GM18511 (cell line): ENCODE results near the gene EFNA4.

Experiments
- ATAC-seq: cut with Tn5 transposase; IDR thresholded peaks from one replicate; pipeline ENCODE4 v1.9.1; 2021; ENCODE audit warnings: mild to moderate bottlenecking, moderate library complexity; ENCODE audit not compliant: unreplicated experiment

EFNA4 gene

DNA sequence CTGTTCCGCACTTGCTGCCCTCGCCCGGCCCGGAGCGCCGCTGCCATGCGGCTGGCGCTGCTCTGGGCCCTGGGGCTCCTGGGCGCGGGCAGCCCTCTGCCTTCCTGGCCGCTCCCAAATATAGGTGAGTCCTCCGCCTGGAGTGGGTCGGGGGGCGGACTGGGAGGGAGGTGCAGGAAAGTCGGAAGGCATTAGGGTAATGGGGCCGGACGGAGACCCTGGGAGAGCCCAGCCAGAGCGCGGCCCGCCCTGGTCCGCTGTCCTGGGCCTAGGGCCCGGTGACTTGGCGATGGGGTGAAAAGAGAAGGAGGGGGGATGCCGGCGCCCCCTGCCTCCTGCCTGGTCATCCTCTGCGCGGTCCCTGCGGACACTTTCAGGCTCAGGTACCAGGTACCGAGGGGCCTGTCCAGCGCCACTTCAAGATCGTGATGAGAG lies 12.2 kb upstream of the EFNA4 start:
- ATAC-seq, result no peak

DNA sequence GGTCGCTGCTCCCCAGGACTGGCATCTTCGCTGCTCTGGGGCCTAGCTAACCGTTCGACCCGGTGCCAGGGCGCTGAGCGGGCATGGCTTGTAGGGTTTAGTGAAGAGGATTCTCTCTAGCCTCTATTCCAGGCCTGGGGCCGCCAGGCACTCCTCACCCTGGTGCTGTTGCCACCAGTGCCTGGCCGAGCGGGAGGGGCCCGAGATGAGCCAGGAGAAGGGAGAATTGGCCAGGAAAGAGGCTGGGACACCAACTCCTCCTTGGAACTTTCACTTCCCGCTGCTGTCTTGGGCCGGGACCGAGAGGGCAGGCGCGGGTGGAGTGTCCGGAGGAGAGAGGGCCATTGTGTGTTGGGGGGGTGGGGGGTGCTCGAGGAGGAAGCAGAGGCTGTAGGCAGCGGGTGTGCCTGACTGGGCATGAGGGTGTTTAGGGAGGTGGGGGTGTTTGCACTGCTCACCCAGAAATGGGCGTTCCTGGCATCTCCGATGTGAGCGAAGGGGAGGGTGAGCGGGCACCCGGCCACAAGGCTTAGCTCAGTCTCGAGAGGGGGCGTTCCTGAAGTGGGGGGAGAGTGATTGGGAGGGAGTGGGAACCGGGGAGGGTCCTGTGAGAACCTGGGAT lies 11.7 kb upstream of the EFNA4 start:
- peak; percentile 28 for ATAC-seq

DNA sequence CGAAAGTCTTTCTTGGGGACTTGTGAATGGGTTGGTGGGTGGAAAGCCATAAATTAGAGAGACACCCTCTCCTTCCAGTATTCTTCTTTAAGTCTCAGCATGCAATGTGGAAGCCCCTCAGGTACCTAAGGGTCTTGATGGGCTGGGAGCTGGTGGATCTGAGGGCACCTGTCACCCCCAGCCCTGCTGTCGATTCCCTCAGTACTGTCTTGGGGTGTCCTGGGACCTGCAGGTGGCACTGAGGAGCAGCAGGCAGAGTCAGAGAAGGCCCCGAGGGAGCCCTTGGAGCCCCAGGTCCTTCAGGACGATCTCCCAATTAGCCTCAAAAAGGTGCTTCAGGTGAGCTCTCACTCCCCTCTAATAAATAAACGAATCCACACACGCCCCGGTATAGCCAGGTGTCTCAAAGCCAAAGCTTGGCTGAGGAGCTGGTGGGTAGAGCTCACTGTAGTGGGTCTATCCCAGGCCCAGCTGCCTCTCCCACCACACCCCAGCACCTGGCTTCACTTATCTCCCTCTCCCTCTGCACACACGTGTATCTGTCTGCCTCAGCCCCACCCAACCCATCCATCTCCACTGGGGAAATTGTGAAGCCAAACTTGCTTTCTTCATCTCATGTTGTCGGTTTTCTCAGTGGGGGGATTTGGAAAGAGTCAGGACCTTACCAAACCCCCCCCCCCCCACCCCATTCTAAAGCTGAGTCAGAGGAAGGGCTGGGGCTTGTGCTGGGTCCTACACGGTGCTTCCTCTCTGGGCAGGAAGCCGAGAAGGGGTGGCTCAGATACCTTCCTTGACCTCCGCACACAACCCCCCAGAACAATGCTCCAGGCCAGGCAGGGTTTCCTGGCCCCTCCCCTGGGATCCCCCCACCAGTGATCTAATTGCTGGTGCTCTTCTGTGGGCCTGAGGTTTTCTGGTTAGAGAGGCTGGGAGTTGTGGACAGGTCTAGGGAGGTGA lies 10.8 kb upstream of the EFNA4 start:
- ATAC-seq, result no peak

DNA sequence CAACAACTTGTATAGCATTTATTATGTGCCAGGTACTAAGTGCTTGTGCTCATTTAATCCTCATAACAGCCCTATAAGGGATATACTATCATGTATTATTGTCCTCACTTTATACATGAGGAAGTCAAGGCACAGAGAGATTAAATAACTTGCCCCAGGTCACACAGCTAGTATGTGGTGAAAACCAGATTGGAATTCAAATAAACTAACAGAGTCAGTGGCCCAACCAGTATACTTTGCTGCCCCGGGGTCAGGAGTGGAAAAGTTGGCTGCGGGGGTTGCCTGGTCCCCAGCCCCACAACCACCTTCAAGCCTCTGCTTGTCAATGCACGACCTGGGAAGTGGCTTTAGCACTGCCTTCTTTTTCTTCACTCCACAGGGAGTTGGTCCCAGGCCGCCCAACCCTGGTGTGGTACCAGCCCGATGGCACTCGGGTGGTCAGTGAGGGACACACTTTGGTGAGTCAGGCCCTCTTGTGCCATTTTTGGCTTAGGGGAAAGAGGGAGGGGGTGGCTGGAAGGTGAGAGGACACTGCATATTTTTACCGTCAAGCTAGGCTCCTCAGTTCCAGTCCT lies 9.9 kb upstream of the EFNA4 start:
- no peak for ATAC-seq

DNA sequence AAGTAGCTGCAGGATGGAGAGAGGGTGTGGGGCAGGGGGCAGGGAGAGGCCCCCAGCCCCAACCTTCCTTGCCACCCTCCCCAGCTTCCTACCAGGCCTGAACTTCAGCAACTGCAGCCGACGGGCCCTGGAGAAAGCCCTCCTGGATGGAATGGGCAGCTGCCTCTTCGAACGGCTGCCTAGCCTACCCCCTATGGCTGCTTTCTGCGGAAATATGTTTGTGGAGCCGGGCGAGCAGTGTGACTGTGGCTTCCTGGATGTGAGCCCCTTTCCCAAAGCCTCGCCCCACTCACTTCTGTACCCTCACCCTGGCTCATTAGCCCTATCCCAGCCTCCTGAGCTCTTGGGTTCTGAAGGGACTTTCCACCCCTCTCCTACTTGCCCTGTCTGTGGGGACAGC lies 6.4 kb upstream of the EFNA4 start:
- ATAC-seq, result no peak

DNA sequence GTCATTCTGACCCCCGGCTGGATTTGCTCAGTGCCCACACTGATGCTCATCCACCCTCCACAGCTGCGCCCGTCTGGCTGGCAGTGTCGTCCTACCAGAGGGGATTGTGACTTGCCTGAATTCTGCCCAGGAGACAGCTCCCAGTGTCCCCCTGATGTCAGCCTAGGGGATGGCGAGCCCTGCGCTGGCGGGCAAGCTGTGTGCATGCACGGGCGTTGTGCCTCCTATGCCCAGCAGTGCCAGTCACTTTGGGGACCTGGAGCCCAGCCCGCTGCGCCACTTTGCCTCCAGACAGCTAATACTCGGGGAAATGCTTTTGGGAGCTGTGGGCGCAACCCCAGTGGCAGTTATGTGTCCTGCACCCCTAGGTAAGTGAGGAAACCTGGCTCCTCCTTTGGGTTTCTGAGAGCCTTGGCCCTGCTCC lies 5.7 kb upstream of the EFNA4 start:
- ATAC-seq, result no peak

DNA sequence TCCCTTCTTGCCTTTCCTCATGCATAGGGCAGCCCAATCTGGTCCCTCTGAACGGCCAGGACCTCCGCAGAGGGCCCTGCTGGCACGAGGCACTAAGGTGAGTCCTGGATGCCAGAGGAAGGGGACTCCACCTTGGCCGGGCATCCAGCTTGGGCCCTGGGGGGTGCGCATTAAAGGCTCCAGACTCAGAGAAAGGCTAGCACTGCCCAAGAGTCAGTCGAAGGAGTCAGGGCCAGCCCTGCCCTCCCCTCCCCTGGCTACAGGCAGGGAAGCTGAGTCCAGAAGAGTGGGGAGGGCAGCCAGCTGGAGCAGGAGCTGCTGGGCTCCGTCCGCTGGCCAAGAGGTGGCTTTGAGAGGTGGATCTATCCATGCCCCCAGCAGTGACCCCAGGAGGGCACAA lies 2.8 kb upstream of the EFNA4 start:
- no peak for ATAC-seq

DNA sequence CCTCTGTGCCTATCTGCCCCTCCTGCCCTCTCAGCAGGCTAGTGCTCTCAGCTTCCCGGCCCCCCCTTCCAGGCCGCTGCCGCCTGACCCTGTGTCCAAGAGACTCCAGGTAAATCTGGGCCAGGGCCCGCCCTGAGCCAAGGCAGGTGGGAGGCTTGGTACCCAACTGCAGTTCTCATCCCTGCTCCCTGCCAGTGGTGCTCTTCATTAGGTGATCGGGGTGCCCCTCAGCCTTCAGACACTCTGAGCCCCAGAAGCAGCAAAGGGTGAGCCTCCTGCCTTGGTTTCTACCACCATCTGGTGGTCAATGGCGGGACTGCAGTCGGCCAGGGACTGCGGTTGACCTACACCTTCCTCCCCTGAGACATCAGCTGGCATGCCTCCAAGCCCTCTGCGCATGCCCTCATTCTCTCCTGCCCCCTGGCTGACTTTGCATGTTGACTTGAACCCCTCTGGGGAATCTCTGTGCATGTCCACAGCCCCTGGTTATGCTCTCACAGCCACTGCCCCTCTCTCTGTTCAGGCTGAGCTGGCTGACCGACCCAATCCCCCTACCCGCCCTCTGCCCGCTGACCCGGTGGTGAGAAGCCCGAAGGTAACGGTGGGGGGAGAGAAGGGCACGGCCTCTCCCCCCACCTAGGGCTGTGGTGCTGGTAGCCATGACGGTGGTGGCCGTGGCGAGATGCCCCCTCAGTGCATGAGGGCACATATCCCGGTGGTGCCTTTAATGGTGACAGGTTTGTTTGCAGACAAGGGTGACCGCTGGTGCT lies 2.0 kb upstream of the EFNA4 start:
- ATAC-seq, result peak; percentile 58

DNA sequence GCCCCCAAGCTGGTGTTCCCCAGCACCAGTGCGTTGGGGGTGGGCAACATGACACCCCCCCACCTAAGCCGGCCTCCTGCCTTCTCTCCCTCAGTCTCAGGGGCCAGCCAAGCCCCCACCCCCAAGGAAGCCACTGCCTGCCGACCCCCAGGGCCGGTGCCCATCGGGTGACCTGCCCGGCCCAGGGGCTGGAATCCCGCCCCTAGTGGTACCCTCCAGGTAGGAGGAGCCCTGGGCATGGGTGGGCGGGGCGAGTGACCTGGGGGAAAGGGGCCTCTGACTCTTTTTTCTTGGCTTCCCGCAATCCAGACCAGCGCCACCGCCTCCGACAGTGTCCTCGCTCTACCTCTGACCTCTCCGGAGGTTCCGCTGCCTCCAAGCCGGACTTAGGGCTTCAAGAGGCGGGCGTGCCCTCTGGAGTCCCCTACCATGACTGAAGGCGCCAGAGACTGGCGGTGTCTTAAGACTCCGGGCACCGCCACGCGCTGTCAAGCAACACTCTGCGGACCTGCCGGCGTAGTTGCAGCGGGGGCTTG lies 1.3 kb upstream of the EFNA4 start:
- no peak for ATAC-seq

DNA sequence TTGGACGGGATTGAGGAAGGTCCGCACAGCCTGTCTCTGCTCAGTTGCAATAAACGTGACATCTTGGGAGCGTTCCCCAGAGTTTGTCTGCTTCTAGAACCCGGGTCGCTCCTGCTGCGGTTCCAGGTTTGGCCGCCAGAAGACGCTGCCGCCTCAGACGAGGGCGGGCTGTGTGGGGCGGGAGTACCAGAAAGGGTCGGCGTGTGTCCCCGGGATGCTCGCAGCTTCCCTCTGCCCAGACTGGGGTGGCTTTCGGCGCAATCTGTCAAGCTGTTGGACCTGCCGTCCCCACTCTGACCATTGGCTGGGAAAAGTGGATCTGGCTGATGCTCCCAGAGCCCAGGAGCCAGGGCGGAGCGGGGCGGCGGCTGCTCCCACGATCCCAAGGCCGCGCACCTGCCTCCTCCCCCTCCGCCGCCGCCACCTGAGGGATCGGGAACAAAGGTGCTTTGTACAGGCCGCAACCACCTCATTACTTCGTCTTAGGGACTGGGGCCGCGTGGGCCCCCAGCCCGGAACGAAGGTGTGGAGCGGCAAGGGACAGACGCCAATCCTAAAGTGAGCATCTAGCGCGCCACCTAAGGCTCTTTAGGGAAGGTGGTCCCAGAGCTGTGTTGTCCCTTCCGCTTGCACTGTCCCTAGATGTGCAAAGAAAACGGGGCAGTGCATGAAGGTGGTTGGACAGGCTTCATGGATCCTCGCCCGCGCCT lies 683 bp upstream of the EFNA4 start:
- no peak for ATAC-seq

DNA sequence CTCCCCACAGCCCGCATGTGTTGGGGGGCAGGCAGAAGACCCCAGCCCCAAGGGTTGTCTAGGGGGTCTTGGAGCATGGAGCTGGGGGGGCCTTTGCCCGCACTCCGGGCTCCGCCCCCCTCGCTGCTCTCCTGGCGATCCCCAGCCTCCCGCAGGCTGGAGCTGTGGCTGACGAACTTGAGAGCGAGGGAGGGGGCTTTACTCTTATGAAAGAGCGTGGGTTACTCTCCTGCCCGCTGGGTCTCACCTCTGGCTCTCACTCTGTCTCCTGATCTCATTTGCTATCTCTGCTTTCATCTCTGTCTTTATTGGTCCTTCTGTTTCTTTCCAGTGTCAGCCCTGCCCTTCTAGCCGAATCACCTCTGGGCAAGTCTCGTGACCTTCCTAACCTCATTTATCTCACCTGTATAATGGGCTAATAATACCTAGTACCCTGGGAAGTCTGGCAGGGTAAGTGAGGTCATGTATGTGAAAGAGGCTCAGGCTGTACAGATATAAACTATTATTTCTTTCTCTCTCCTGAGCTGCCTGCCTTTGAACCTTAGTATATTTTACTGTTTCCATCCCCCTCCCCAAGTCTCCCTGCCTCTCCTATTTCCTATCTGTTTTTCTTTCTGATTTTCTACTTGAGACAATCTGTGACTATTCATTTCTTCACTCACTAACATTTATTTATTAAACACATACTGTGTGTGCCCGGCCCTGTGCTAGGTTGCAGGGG lies 731 bp downstream of the EFNA4 start:
- peak; percentile 9 for ATAC-seq

DNA sequence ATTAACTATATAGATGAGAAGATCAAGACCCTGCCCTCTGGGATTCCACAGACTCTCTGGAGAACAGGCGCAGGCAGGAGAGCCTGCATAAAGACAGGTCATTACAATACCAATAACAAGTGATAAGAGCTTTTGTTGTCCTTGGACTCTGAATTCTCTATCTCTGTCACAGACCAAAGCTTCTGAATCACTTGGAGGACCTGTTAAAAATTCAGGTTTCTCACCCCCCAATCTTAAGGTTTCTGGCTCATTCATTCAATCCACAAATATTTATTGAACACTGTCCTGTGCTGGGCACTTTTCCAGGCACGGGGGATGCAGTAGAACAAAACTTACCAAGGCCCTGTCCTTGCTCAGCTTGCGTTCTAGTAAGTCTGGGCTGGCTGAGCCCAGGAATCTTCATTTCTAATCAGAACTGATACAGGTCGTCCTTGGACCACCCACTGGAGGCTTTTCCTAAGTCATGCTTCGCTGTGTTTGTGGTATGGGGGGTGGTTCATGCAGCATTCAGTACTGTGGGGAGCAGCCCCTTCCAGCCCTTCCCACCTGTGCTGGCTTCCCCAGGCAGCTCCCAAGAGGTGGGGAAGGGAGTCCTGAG lies 1.4 kb downstream of the EFNA4 start:
- no peak for ATAC-seq

DNA sequence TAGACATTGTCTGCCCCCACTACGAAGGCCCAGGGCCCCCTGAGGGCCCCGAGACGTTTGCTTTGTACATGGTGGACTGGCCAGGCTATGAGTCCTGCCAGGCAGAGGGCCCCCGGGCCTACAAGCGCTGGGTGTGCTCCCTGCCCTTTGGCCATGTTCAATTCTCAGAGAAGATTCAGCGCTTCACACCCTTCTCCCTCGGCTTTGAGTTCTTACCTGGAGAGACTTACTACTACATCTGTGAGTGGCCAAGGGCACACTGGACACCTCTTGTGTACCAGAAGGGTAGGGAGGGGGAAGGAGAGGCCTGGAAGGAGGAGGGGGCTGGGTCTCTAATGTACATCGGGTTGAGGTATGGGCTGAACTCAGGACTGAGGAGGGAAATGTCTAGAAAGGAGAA lies 3.2 kb downstream of the EFNA4 start:
- ATAC-seq, result no peak

DNA sequence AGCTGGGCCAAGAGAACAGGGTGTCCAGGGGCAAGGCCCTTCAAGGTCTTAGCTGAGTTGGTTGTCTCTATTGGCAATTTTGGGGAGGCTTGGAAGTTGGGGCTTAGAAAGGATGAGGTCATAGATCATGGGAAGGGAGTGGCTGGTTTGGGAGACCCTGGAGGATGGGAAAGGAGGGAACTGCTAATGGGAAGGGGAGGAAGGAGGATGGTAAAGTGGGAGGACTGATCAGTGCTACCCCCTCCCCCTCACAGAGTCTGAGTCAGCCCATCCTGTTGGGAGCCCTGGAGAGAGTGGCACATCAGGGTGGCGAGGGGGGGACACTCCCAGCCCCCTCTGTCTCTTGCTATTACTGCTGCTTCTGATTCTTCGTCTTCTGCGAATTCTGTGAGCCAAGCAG lies 5.1 kb downstream of the EFNA4 start:
- ATAC-seq, result no peak

DNA sequence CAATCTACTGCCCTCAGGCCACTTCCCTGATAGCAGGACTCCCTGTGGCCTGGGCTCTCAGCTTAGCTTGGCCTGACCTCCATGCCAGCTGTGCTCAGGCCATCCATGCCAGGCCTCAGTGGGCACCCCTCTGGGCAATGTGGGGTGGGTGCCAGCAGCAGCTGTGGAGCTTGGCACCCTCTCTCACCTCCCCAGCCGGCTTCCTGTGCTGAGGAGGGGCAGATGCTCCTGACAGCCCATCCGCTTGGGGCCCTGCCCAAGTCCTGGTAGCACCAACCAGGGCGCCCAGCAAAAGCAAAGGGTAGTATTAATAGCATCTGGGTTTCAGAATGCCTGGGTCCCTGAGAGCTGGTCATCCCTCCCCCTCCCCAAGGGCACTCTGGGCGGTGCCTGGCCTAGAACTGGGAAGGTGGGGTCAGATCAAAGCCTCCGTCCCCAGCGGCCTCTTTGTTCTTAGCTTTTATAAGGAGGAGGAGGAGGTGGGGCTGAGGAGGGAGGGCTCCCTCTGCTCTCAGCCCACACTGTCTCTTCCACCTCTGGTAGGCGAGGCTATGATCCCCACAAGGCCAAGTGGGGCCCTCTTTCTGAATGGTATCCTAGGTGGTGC lies 6.1 kb downstream of the EFNA4 start:
- ATAC-seq, result no peak

DNA sequence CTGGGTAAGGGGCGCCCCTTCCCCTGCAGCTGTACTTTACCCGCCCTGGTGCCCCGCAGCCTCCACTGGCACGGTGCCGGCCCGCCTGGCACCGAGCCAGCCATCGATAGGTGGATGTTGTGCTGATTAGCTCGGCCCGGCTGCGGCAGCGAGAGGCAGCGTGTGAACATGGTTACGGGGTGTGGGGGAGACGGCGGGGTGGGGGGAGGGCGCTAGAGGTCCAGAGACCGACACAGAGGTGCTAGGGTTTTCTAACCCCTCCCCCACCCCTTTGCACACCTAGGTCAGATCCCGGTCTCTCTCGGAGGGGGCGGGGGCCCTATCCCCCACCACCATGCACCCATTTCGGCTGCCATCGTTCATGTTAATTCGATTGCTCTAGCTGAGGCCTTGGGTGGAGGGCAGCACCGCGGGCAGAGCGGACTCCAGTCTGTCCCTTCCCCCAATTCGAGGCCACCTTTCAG lies 6.7 kb downstream of the EFNA4 start:
- no peak for ATAC-seq

DNA sequence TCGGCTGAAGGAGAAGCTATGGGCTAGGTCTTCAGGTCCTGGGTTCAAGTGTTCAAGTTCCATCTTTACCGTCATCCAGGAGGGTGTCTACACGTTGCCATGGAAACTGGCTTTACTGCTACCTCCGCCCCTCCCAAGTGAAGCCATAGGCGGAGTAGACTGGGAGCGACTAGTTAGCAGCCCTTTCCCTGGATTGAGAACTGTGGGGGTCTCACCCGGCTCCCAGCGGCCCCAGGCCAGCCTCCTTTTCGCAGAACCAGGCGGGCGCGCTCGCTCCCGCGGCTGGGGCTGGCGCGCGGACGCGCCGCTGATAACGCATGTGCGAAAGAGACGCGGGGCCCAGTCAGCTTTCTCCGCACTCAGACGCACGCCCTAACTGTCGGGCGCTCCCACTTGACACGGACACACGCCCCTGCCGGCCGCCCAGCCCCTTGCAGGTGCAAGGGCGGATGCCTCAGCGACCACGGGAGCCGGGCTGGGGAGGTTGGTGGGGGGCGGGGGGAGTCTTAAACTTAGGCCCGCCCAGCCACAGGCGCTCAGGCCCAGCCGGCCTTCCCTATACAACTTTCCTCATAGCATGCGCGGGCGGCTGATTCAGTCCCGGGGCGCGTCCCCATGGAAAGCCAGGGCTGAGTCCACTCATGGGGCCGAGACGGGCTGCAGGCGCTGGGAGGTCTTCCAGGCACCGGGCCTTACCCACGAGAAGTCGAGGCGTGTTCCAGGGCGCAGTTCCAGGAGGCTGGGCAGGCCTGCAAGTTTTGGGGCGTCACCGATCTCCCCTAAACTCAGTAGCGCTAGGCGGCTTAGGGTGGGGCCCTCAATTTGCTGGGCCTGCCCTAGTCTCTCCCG lies 7.4 kb downstream of the EFNA4 start:
- ATAC-seq, result peak; percentile 63

DNA sequence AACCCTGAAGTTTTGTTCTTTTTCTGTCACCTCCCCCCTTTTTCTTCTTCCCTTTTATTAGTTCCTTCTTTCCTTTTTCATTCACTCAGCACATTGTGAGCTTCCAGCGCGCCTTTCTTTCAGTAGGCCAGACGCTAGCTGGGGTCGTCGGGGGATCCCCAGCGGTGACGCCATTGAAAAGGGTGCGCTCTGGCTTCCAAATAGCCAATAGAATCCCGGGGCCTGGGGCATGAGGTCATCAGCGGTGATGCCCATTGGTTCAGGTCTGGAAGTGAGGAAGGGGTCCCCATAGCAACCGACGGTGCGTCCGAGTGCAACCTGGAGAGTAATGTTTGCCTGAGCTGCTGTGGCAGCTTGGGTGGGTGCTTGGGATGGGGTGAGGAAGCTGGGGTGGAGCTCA lies 8.2 kb downstream of the EFNA4 start:
- no peak for ATAC-seq
